D721Med (cell line): ENCODE measurements around the gene FCN2.

Experiments used
- DNase-seq: peaks from one replicate; pipeline ENCODE4 v3.0.0; 2011; ENCODE audit warnings: low spot score; ENCODE audit not compliant: insufficient read length
- FAIRE-seq: peaks from 2 replicates; lab custom pipeline; 2011; peaks lifted over from hg19 to GRCh38; lab: Jason Lieb, UNC
- TF ChIP-seq, protein P1 (sequence below): IDR thresholded peaks from 2 replicates; pipeline ENCODE4 v1.5.1; 2012; ENCODE audit warnings: mild to moderate bottlenecking, control low read depth; ENCODE audit not compliant: insufficient read depth; ENCODE audit errors: missing control alignments

The FCN2 gene

DNA sequence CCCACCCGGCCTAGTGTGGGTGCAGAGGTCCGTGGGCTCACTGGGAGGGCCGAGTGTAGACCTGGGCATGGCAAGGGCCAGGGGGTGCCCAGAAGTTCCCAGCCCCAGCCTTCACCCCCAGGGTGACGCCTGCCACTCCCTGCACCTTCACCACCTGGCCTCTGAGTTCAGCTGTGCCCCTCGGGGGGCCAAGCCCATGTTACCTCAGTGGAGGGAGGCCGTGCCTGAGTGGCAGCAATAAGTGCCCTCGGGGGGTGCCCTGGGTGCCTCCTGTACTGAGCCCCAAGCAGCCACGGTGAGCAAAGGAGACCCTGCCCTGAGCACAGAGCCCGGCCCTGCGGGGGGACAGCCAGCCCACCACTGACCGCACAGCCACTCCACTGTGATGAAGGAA is 10.3 kb upstream of the FCN2 start:
- no peak for FAIRE-seq
- TF ChIP-seq, protein P1, sequence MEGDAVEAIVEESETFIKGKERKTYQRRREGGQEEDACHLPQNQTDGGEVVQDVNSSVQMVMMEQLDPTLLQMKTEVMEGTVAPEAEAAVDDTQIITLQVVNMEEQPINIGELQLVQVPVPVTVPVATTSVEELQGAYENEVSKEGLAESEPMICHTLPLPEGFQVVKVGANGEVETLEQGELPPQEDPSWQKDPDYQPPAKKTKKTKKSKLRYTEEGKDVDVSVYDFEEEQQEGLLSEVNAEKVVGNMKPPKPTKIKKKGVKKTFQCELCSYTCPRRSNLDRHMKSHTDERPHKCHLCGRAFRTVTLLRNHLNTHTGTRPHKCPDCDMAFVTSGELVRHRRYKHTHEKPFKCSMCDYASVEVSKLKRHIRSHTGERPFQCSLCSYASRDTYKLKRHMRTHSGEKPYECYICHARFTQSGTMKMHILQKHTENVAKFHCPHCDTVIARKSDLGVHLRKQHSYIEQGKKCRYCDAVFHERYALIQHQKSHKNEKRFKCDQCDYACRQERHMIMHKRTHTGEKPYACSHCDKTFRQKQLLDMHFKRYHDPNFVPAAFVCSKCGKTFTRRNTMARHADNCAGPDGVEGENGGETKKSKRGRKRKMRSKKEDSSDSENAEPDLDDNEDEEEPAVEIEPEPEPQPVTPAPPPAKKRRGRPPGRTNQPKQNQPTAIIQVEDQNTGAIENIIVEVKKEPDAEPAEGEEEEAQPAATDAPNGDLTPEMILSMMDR, result no peak
- no peak for DNase-seq

DNA sequence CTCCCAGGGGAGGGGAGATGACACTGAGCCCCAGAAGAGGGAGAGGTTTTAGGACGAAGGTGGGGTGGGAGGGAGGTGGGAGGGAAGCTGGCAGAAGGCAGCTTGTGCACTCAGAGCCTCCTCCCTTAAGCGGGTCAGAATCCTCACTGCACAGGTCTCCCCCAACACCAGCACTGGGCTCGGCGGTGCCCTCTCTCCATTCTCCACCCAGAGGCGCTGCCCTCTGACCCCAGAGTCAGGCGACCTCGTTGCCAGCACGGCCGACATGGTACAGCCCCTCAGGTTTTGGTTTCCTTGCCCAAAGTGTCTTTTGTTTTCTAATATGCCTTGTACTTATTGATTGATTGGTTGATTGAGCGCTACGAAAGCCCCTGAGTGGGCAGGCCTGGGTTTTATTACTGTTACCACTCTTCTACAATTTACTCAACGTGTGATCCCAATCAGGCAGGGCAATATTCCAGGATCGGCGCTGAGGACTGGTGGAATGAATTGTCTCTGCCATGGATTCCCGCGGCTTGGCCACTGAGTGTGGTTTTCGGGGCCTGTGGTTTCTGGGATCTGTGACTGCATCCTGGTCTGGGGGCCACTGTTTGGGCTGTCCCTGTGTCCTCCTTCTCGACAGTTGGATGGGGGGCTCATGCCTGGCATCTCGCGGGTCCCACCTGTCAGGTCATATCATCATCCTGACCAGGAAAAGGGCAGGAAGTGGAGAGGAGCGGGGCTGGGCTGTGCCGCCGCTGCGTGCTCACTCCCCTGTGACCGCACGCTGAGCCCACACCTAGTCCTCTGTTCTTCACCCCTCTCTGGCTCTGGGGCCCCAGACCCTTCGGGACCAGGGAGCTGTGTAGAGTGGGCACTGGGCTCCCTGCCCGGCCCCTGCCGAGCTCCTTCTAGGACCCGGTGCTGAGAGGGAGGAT is 9.6 kb upstream of the FCN2 start:
- TF ChIP-seq, protein P1, result no peak
- FAIRE-seq (no peak), DNase-seq (no peak)

DNA sequence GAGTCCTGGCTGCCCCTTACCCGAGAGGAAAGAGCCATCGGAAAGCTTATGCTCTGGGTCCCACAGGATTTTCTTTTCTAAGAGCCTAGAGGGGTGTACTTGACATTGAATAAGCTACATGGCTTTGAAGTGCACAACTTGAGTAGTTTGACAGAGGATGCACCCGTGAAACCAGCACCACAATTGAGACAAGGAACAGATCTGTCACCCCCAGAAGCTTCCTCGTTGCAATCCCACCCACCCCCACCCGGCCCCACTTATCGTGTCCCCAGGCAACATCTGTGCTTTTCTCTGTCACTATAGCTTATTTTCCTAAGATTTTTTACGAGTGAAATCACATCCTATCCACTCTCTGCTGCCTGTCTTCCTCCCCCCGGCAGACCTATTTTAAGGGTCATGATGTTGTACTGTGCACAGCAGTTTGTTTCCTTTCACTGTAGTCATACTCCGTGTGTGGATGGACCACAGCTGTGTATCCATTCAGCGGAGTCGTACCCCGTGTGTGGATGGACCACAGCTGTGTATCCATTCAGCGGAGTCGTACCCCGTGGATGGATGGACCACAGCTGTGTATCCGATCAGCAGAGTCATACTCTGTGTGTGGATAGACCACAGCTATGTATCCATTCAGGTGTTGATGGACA is 8.8 kb upstream of the FCN2 start:
- FAIRE-seq (no peak), DNase-seq (no peak)
- TF ChIP-seq, protein P1, result no peak

DNA sequence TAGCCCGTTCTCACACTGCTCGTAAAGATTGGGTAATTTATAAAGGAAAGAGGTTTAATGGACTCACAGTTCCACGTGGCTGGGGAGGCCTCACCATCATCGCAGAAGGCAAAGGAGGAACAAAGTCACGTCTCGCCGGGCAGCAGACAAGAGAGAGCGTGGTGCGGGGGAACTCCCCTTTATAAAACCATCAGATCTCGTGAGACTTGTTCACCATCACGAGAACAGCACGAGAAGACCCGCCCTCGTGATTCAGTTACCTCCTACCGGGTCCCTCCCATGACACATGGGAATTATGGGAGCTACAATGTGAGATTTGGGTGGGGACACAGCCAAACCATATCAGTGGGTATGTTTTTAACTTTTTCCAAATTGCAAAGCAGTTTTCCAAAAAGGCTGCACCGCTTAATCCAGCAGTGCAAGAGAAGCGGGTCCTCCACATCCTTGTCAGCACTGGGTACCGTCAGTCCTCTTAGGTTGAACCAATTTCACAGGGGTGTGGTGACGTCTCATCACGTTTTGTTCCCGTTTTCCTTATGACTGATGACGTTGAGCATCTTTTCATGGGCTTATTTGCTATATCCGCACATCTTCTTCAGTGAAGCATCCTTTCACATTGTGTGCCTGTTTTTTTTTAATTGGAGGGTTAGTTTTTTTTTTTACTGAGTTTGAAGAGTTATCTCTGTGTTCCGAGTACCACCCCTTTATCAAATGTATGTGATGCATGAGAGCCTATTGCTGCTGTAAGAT is 8.0 kb upstream of the FCN2 start:
- no peak for FAIRE-seq
- TF ChIP-seq, protein P1, result no peak
- DNase-seq, result no peak

DNA sequence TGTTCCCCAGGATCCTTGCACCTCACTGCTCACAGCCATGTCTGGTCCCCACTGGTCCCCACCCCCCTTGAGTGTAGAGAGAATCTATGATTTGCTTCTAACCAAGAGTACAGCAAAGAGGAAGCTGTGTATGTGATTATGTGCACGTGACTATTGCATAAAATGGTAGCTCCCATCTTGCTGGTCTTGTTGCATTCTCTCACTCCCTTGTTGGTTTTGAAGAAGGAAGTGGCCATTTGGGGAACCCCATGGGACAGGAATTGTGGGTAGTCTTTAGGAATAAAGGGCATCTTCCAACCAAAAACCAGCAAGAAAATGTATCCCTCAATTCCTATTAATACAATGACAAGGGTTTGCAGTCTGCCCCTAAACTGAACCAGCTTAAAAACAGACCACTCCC is 5.2 kb upstream of the FCN2 start:
- FAIRE-seq, result no peak
- DNase-seq, result no peak
- TF ChIP-seq, protein P1, result no peak

DNA sequence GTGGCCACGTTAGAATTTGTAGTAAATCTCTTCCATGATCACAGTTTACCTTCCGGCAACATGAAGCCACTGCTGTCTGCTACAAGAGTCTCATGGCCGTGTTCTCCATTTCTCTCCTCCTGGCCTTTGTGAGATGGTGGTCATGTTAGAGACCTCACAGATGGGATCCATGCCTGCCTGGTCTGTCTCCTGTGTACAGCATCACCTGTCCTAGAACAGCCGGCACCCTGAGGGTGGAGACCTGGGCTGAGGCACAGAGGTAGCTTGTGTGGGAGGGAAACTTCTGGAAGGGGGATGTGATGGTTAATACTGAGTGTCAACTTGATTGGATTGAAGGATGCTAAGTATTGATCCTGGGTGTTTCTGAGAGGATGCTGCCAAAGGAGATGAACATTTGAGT is 3.1 kb upstream of the FCN2 start:
- no peak for DNase-seq
- no peak for FAIRE-seq
- TF ChIP-seq, protein P1, result no peak
